Gastrocnemius medialis (tissue), 4 donors: ENCODE measurements around the gene CMIP. TPM values are rescaled to one million over a fixed set of nuclear protein-coding genes. Genes with fewer than 3 reads are reported as not detected.

Source experiments
- ATAC-seq, 2 donors: fragments of 150-250 bp; one replicate each; pipeline ENCODE4 v1.9.1; 2016
- DNase-seq, 2 donors: peaks; one replicate each; pipeline ENCODE4 v3.0.0-alpha.2; 2019
- H3K27ac ChIP-seq, 4 donors: fragments of 200-600 bp; sonication (generic); 1 replicate in 1 of 4; 2 replicates in 3 of 4; pipeline ENCODE4 v1.5.1; 2016 to 2018; ENCODE audit warnings: mild to moderate bottlenecking in 2 of 4, moderate library complexity in 1 of 4
- H3K27me3 ChIP-seq, 3 donors: fragments of 200-600 bp; sonication (generic) in 2 of 3; 1 replicate in 1 of 3; 2 replicates in 2 of 3; pipeline versions ENCODE4 v1.5.1 to v1.6.0; 2016 to 2019; ENCODE audit warnings: mild to moderate bottlenecking in 1 of 3, moderate library complexity in 1 of 3
- H3K36me3 ChIP-seq, 2 donors: fragments of 200-600 bp; sonication (generic) in 1 of 2; one replicate each; pipeline ENCODE4 v1.5.1; 2017 to 2018
- H3K4me1 ChIP-seq, 2 donors: fragments of 200-600 bp; sonication (generic) in 1 of 2; one replicate each; pipeline ENCODE4 v1.5.1; 2016 to 2017; ENCODE audit warnings: mild to moderate bottlenecking in 2 of 2
- H3K4me3 ChIP-seq, 4 donors: fragments of 200-600 bp; sonication (generic) in 3 of 4; 1 replicate in 1 of 4; 2 replicates in 3 of 4; pipeline ENCODE4 v1.5.1; 2016 to 2019; ENCODE audit warnings: mild to moderate bottlenecking in 2 of 4
- H3K9me3 ChIP-seq, 3 donors: fragments of 200-600 bp; sonication (generic) in 2 of 3; 1 replicate in 1 of 3; 2 replicates in 2 of 3; pipeline ENCODE4 v1.5.1; 2016 to 2019
- POLR2A ChIP-seq, 2 donors: fragments of 450-650 bp; IDR thresholded peaks; one replicate each; pipeline ENCODE4 v1.6.1; 2017; ENCODE audit warnings: antibody characterized with exemption in 2 of 2, mild to moderate bottlenecking in 2 of 2, moderate library complexity in 2 of 2
- in situ Hi-C, 4 donors: fragments of 200-750 bp; cut with MboI; loops; one replicate each; pipeline versions ENCODE4 v1.15.0 to v1.8.0; 2017; ENCODE audit warnings: low sequenced_read_pairs in 4 of 4
- intact Hi-C: fragments of 100-400 bp; cut with DNase I; formaldehyde crosslinking; loops from one replicate; pipeline ENCODE4 v1.15.1; 2023; ENCODE audit warnings: low total_unique reads
- total RNA-seq, 4 donors: library from RNA; depleted of rRNA; stranded (reverse); fragments of >200 nt; gene quantifications; one replicate each; pipeline versions ENCODE4 v1.1.0 to v1.2.3, GENCODE V29; 2016
- TF ChIP-seq, protein P1 (sequence below), 5 experiments: fragments of 450-650 bp in 3 of 5; fragments of 200-600 bp in 2 of 5; sonication (generic) in 2 of 5; IDR thresholded peaks in 4 of 5; conservative IDR thresholded peaks in 1 of 5; 1 replicate in 4 of 5; 2 replicates in 1 of 5; pipeline ENCODE4 v1.5.1; 2016 to 2019; ENCODE audit warnings: antibody characterized with exemption in 5 of 5, mild to moderate bottlenecking in 3 of 5, moderate library complexity in 3 of 5

Gene CMIP
- total RNA-seq, 4 donors from 2014 or later = 0.90 to 5.1 (median 2.7) TPM

DNA sequence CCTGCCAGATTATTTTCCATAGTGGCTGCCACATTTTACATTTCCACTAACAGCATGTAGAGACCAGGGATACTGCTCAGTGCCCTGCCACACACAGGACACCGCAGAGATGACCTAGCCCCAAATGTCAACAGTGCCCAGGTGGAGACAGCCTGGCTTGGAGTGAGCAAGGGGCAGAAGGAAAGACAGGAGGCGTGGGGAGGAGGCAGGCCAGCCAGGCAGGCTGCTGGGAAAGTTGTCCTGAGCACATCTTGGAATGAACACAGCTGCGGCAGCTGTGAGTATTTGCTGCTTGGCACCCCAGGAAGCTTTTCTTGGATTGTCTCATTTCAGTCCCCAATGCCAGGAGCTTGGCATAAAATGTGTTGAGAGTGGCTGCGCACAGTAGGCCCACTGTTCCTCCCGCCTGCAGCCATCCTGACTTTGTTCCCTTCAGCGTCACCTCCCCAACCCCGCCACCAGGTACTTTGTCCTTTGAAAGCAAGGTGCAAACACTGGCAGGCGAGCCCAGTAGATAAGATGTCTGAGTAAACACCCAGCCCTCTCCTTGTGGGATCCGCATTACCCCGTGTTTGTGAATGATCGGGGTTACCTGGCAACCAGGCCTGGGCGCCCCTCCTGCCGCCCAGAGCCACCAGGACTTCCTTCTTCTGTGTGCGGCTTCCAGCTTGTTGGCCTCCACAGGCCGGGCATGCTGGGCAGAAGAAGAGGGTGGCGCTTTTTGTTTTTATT, 114.0 kb downstream of the CMIP start:
- intact Hi-C loops = no loop called here
- Histone ChIP-seq H3K36me3 (no peaks in the 10 kb centered on the region), H3K27me3 (no peaks in the 10 kb centered on the region), H3K4me3 (no peak overlapping the region), H3K4me1 (no peaks in the 10 kb centered on the region), H3K9me3 (no peaks in the 10 kb centered on the region), H3K27ac (no peak overlapping the region)
- ATAC-seq (no peak), DNase-seq (no peak)
- in situ Hi-C loops = no loop called here
- TF ChIP-seq POLR2A (IDR thresholded peaks at IDR 0.05) = no peak
- TF ChIP-seq, protein P1, sequence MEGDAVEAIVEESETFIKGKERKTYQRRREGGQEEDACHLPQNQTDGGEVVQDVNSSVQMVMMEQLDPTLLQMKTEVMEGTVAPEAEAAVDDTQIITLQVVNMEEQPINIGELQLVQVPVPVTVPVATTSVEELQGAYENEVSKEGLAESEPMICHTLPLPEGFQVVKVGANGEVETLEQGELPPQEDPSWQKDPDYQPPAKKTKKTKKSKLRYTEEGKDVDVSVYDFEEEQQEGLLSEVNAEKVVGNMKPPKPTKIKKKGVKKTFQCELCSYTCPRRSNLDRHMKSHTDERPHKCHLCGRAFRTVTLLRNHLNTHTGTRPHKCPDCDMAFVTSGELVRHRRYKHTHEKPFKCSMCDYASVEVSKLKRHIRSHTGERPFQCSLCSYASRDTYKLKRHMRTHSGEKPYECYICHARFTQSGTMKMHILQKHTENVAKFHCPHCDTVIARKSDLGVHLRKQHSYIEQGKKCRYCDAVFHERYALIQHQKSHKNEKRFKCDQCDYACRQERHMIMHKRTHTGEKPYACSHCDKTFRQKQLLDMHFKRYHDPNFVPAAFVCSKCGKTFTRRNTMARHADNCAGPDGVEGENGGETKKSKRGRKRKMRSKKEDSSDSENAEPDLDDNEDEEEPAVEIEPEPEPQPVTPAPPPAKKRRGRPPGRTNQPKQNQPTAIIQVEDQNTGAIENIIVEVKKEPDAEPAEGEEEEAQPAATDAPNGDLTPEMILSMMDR (IDR thresholded peaks at IDR 0.05 in 4 of 5, conservative IDR thresholded peaks at IDR 0.05 in 1 of 5) = no peak

DNA sequence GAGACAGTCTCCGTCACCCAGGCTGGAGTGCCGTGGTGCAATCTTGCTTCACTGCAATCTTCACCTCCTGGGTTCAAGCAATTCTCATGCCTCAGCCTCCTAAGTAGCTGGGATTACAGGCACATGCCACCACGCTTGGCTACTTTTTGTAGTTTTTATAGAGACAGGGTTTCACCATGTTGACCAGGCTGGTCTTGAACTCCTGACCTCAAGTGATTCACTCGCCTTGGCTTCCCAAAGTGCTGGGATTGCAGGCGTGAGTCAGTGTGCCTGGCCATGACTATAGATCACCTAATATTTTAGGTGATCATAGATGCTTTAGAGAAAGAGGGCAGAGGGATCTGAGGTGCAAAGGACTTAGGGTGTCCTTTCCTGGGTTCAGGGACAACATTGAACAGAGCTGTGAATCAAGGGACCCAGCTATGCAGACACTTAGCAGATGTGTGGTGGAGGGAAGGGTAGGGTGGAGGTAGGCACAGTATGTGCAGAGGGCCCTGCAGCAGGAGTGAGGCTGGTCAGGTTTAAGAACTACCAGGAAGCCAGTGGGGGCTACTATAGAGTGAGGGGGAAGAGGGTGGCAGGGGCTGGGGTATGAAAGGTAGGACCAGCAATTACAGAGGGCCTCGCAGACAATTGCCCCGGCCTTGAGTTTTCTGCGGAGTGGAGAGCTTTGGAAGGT, 116.5 kb downstream of the CMIP start:
- no peaks in the 10 kb centered on the region for H3K4me1 ChIP-seq
- H3K27ac ChIP-seq = no peak overlapping the region
- intact Hi-C loops = no loop called here
- no peaks in the 10 kb centered on the region for H3K27me3 ChIP-seq
- in situ Hi-C loops = no loop called here
- no peaks in the 10 kb centered on the region for H3K36me3 ChIP-seq
- no peak overlapping the region for H3K4me3 ChIP-seq
- ATAC-seq (no peak), DNase-seq (no peak)
- no peaks in the 10 kb centered on the region for H3K9me3 ChIP-seq
- TF ChIP-seq POLR2A (IDR thresholded peaks at IDR 0.05) = no peak
- TF ChIP-seq, protein P1 (IDR thresholded peaks at IDR 0.05 in 4 of 5, conservative IDR thresholded peaks at IDR 0.05 in 1 of 5) = no peak

DNA sequence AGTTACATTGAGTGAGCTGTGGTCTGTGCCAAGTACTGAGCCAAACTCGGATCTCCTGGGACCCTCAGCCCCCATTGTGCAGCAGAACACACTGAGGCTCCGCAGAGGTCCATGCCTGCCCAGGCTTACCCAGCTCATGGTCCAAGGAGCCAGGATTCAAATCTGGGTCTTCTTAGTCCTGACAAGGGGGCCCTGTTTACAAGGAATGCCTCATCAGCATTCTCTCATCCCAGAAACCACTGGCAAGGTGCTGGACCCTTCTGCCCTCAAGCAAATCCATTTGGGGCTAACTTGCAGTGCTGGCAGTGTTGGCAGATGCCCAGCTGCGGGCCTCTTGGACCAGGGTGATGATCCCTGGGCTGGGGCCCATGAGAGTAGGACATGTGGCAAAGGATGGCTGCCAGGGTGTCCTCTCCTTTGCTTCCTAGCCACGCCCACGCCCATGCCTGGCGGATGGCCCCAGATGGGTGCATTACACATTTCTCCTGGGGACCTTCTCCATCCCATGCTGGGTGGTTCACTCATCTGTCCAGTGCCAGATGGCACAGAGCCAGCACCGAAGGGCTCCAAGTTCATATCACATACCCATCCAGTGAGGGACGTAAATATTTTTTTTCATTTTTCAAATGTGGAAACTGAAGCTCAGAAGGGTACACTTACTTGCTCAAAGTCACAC, 117.7 kb downstream of the CMIP start:
- intact Hi-C loops = no loop called here
- Histone ChIP-seq H3K36me3 (no peaks in the 10 kb centered on the region), H3K27me3 (no peaks in the 10 kb centered on the region), H3K4me3 (no peak overlapping the region), H3K9me3 (no peaks in the 10 kb centered on the region), H3K4me1 (no peaks in the 10 kb centered on the region), H3K27ac (no peak overlapping the region)
- DNase-seq (no peak), ATAC-seq (no peak)
- TF ChIP-seq POLR2A (IDR thresholded peaks at IDR 0.05) = no peak
- TF ChIP-seq, protein P1 (IDR thresholded peaks at IDR 0.05 in 4 of 5, conservative IDR thresholded peaks at IDR 0.05 in 1 of 5) = no peak
- in situ Hi-C loops = no loop called here

DNA sequence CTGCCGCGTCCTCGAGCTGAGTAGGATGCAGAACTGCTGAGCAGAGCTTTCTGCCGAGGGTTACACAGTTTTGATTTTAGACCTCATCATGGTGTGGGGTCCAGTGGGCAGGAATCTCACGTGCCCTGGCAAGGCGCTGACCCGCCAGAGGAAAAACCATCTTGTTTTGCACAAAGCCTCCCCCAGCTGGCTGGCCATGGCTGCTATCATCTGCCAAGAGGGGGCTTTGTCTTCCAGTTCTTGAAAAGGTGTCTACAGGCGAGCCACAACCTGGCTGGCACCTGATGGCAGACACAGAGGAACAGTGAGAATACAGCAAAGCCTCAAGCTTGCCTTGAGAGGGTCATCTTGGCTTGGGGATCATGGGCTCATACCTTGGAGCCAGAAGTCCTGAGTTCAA, 118.3 kb downstream of the CMIP start:
- TF ChIP-seq, protein P1 (IDR thresholded peaks at IDR 0.05 in 4 of 5, conservative IDR thresholded peaks at IDR 0.05 in 1 of 5) = no peak
- TF ChIP-seq POLR2A (IDR thresholded peaks at IDR 0.05) = no peak
- intact Hi-C loops = no loop called here
- Histone ChIP-seq H3K9me3 (no peaks in the 10 kb centered on the region), H3K27me3 (no peaks in the 10 kb centered on the region), H3K27ac (no peak overlapping the region), H3K4me3 (no peak overlapping the region), H3K4me1 (no peaks in the 10 kb centered on the region), H3K36me3 (no peaks in the 10 kb centered on the region)
- ATAC-seq (no peak), DNase-seq (no peak)
- in situ Hi-C loops = no loop called here
